Stimulated activated CD8-positive, alpha-beta memory T cell treated with anti-CD3 and anti-CD28 coated beads, Interleukin-7, amount 100 ng/mL, for 4 hours (primary cell): Measurements from ENCODE around the gene CSTF3.
"Not testable (repeated sequence)": the region's sequence is repeated elsewhere in the genome, so short reads cannot be mapped to it uniquely, and the experiment has no call there.

Experiments
- DNase-seq, 2 donors: peaks; one replicate each; pipeline ENCODE4 v3.0.0-alpha.2; 2020; ENCODE audit warnings: low read depth in 2 of 2

Gene CSTF3

DNA sequence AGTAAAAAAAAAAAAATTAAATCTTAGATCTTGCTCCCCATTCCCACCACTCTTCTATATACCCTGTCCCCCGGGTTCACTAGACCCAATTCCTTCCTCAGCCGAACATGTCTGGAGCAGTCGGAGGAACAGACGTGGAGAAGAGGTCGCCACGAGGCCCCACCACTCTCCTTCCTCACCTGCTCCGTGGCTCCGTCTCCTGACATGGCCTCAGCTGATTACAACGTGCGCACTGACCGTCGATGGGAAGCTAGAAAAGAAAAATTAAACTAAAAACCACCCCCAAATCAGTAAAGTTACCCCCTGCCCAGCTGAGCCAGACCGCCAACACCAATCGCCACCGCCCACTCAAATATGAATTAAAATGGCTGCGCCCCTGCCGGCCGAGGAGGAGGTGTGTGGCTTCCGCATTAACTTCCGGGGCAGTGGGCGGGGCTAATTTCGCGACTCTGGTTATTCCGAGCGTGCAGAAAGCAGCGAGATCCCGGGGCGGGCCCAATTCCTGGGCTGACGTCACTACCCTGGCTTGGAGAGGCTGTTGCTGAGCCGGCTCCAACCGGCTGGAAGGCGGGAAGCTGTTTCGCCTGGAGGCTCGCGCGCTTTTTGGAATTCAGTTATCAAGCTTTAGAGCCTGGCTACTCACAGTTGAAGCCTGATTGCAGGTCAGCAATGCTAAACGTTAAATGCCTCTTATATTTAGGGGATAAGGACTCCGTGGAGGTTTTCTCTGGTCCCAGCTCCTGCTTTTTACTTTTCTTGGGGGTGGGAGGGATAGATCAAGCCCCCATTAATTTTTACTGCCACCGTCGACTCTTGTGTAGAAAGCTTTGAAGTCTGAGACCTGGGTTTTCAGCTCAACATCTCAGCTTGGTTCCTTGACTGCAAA lies at the start of gene CSTF3:
CSTF3 (minus strand) TSS at position 361 of the 886 bp plus-strand sequence; CDS start at position 206, 155 bp downstream.
- peak; percentile 92 to 93 for DNase-seq

DNA sequence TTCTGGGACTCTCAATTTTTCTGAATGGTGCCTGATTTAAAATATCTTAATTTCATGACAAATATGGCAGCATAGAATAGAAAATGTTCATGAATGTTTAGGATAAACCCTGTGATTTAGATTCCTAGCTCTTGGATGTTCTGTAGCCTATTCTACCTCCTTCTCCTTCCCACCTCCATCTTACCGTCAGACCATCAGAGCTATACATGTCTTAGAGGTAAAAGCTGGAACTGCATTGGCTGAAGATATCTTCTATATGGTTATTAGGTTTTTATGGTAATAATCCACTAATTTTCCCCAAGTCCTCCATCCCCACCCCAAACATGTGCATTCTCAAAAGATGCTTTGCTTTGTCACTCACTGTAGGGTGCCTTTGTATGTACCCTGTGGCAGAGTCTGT lies 46.9 kb upstream of the CSTF3 start:
- DNase-seq, result no peak

DNA sequence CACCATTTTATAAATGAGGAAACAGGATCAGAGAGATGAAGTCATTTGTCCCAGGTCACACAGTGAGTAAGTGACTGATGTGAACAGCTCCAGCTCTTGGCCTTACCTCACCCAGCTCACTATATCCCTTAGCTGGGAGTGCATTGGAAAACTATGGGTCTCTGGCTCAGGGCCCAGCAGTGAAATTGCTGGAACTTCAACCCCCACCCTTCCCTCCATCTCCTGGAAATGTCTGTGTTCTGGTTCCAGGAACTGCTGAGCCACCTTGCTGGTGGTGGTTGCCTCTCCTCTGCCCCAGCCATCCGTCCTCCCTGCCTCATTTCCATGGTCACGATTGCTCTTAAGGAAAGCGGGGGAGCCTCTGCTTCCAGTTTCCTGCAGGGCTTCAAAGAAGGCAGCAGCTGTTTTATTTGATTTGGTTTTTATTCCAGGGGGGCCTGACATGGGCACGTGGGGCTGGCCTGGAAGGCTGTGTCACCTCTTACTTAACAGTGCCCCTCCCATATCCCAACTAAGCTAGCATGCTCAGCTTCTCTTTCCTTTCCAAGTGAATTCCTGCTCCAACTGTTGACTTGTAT lies 46.2 kb upstream of the CSTF3 start:
- DNase-seq, result no peak

DNA sequence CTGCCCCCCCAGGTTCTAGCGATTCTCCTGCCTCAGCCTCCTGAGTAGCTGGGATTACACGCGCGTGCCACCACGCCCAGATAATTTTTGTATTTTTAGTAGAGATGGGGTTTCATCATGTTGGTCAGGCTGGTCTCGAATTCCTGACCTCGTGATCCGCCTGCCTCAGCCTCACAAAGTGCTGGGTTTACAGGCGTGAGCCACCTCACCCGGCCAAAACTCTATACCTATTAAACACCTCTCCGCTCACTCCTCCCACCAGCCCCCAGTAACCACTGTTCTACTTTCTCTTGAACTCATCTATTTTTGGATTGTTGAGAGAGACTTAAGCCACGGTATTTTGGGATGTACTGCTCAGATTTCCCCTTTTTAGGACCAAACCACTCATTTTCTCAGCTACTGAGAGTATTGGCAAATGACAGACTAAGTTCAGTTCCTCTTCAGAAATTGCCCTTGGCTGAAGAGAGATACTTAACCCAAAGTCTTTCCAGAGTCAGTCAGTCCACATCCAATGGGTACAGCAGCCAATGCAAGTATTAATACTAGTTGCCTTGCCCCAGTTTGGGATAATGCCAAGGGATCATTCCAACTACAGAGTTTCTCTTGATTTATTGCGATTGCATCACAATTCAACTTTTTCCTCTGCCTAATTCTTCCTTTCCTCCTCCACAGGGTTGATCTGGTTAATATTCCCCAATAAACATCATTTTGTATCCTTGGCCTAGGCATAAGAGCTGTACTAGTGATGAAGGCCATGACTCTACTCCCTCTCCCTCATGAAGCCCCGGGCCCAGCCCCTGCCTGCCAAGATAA lies 36.8 kb upstream of the CSTF3 start:
- DNase-seq, result no peak

DNA sequence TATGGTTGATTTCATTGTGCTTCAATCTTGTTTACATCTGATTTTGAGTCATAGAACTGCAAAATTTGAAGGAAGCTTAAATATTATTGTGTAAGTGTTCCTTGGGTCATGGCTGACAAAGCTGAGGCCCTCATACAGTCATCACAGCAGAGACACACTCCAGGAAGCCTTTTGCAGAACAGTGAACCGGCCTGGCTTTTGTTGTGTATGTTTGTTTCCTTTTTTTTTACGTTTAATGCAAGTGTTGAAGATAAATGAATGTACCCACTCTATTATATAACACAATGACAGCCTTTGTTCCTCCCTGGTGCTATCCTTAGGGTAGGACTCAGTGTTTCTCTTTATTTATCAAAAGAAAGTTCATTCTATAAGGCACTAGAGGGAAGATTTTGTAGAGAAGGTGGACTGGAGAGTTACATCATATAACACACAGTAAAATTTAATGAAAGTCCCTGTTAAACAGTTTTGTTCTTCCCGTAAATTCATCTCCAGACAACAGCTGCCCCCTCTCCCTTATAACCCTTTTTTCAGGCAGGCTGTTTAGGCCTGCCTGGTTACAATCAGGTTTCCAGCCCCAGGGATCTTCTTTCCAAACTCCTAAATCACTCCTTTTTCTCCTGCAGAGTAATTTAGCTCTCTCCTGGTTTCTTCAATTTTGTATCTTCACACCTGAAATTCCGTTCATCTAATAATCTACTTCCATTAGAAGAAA lies 34.3 kb upstream of the CSTF3 start:
- no peak for DNase-seq

DNA sequence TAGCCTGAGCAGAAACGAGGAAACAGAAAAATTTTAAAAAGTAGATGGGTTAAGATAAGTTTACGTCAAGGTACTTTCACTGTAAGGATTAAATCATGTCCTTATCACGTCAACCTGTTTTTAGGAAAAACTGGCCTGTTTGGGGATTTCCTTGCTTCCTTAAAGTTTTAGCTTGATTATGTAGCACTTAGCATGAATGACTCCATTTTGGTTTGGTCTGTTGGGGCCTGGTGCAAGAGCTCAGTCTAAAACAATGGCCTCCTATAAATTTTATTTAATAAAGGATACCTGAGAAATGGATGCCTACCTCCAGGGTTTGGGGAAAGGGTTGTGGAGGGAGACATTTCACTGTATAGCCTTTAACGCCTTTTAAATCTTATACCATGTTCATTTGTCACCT lies 33.2 kb upstream of the CSTF3 start:
- DNase-seq, result no peak

DNA sequence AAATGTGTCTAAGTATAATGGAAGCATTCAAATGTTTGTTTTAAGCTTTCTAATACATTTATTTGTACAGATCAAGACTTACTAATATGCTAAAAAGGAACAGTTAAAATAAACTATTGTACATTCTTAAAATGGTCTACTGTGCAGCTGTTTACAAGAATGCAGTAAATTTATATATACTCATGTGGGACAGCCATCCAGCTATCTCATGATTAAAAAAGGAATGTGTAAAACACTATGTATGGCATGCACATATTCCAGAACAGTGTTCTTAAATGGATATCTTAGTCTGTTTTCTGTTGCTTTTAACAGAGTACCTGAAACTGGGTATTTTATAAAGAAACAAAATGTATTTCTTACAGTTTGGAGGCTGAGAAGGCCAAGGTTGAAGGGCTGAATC lies 30.2 kb upstream of the CSTF3 start:
- DNase-seq, result no peak

DNA sequence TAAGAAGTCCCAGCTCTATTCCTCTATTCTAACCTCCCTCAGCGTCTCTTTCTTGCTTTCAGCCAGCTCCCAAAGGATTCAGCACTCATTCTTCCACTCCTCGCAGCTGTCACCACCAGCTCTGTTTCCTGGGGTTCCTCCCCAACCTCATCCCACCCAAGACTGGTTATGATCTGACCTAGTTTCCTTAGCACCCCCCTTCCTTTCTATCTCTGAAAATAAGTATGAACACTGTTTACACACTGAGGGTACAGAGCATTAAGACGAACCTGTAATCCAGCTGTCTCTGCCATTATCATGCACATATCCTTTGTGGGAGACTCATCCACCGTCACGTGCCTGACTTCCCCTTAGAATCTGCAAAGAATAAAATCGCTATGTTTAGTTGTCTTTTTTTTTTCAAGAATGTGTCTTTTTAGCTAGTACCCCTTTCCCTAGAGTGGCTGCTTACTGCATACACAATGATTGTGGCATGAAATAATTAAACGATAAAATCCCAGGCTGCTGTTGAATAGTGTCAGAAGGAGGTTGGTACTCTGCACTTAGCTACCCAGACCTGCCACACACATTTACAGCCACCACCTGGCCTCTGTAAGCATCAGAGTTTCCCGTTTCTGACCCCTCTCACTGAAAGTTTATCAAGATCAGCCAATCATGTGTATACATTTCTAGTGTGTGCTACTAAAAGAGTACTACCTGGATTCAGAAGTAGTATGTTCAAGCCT lies 26.9 kb upstream of the CSTF3 start:
- no peak for DNase-seq

DNA sequence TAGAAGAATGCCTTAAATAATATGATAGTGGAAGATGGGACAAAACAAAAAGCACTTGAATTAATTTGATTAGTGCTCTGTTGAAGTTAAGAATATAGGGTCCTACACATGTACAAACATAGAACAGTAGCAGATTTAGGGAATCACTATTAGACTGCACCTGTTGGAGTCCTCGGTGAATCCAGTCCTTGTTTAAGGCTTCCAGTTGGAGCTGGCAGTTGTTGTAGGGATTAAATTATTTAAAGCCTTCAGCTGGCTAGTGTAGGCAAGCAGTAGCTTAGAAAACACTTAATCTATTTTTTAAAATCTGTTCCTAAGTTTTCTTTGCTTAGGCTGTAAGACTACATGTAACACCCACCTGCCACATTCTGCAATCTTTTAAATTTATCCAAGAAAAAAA lies 24.5 kb upstream of the CSTF3 start:
- no peak for DNase-seq

DNA sequence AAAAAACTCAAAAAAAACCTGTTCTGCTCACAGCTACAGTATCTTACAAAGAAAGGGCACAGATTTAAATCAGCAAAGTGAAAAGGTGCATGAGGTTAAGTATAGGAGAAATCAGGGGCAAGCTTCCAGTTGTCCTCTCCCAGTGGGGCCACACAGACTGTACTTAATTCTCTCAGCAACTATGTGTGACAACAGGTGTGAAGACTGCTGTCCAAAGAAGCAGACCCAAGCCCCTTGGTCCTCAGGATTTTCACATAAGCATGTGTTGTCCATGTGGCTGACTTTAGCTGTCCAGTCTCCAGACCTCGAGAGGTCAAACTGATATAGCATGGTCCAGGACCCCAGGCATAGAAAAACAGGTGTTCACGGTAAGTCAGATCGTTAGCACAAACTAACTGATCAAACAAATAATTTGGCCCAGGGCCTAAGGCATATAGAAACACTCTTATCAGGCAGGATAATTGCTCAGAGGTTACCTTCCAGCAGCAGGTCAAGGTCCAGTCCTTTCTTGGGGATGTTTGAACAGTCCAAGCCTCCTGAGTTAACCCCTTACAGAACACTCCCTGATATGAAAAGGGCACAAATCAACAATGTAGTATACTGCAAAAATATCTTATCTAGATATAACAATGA lies 21.1 kb upstream of the CSTF3 start:
- DNase-seq, result no peak

DNA sequence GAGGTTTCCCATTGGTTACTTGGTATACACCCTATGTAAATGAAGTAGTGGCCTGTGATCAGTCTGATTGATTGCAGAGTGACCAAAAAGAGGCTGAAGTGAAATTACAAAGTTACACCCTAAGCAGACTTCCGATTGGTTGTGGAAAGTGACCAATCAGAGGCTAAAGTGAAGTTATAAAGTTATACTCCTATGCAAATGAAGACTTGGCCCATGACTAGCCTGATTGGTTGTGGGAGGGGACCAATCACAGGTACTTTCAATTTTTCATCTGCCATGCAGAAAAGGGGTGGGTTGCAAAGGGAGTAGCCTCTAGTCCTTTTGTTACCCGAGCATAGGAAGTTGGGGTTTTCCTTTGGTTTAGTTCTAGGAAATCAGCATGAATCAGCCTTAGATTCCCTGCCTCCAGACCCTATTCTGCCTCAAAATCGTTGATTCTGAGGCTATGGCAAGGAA lies 18.1 kb upstream of the CSTF3 start:
- DNase-seq, result no peak

DNA sequence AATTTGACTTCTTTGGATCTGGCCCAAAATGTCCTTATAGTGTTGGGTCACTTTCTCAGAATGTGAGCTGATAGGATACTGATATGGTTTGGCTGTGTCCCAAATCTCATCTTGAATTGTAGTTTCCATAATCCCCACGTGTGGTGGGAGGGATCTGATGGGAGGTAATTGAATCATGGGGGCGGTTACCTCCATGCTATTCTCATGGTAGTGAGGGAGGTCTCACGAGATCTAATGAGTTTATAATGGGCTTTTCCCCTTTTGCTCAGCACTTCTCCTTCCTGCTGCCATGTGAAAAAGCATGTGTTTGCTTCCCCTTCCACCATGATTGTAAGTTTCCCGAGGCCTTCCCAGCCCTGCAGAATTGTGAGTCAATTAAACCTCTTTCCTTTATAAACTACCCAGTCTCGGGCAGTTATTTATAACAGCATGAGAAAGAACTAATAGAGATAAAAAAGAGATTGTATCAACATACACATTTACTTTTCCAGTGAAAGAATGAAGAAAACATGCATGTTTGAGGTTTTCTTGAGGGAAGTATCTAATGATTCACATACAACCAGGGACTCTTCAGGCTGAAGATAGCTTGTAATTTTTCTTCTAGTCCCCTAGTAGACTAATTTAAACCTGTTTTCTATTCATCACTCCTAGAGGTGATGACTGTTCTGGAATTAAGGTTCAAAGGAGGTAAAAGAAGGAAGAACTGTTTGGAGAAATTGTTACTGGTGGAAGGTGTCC lies 17.3 kb upstream of the CSTF3 start:
- DNase-seq, result no peak

DNA sequence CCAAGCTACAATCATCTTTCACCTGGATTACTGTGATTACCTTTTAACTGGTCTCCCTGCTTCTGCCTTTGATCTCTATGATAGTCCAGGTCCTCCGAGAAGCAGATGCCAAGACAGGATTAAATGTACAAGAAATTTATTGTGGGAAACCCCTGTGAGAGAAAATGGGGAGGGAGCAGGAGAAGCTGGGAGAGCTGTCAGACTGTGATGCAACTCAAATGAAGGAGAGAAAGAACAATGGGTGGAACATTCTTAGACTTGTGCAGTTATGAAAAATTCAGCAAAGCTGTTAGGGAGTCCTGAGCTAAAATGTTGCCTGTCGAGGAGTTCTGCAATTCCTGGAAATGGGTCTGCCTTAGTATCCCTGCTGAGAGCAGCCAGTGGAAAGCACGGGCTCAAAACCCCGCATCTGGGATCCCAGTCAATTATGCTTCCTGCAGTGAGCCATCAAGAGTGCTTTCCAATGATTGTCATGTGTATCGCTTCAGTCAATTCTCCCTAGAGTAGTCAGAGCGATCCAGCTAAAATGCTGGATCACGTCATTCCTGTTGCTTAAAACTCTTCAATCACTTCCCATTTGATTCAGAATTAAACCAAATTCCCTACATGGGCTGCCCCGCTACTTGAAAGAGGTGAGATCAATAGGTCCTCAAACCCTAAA lies 16.5 kb upstream of the CSTF3 start:
- no peak for DNase-seq

DNA sequence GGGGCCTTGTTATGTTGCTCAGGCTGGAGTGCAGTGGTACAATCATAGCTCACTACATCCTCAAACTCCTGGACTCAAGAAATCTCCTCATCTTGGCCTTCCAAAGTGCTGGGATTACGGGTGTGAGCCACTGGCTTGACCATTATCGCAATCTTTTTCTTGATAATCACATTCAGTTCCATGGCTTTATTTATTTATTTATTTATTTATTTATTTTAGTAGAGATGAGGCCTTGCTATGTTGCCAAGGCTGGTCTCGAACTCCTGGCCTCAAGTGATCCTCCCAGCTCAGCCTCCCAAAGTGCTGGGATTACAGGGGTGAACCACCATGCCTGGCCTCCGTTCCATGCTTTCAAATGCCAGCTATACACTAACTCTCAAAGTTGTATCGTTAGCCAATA lies 15.5 kb upstream of the CSTF3 start:
- DNase-seq, result not testable (repeated sequence)

DNA sequence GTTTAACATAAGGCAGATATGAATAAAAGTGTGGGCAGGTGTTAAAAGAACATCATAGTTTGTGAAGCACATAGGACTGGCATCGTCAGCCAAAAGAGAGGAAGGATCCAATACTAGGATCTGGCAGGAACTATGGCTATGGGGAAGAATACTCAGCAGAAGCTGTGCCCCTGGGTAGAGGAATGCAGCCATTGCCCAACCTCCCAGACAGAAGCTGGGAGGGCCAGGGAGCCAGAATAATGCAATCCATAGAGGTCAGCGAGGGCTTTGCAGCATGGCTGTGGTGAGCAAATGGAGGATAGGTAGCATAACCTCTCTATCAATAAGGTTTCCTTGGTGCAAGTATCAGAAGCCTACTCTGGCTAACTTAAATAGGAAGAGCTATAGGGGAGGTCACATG lies 11.7 kb upstream of the CSTF3 start:
- DNase-seq, result no peak

DNA sequence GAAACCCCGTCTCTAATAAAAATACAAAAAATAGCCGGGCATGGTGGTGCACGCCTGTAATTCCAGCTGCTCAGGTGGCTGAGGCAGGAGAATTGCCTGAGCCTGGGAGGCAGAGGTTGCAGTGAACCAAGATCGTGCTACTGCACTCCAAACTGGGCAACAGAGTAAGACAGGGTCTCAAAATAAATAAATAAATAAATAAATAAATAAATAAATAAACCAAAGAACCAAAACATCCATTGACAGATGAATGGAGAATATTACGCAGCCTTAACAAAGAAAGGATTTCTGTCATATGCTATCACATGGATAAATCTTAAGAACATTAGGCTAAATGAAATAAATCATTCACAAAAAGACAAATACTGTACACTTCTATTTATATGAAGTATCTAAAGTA lies 11.1 kb upstream of the CSTF3 start:
- no peak for DNase-seq

DNA sequence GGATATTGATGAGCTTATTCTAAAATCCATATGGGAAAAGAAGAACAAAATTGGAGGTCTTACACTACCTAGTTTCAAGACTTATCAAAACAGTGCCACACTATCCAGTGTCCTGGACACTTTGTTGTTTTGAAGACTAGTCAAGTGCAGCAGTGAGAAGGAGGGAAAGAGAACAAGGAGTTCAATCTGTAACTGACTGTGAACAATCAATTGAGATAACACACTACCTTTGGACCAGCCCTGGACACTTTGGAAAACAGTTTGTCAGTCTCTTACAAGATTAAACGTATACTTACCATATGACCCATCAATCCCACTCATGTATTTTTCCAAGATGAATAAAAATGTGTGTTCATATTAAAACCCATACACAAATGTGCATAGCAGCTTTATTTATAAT lies 10.0 kb upstream of the CSTF3 start:
- DNase-seq, result no peak

DNA sequence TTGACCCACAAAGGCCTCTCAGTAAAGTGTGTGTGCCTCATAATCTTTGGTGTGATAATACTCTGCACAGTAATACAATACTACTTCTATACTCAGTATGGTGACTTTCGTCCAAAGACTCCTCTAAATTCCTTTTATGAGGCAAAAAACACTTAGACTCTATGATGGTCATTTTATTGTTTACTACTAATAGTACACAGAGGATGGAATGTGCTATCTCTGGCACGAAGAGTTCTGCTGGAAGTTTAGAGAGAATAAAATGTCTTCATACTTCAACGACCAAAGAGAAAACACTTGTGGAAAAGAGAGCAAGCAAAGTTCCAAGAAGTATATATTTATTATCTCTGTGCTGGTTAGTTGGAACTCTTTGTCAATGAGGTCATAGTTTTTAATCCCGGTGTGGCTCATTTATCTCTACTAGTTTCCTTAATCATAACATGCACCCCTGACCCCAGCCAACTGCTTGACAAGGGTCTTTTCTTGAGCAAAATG lies 7.5 kb upstream of the CSTF3 start:
- DNase-seq, result no peak

DNA sequence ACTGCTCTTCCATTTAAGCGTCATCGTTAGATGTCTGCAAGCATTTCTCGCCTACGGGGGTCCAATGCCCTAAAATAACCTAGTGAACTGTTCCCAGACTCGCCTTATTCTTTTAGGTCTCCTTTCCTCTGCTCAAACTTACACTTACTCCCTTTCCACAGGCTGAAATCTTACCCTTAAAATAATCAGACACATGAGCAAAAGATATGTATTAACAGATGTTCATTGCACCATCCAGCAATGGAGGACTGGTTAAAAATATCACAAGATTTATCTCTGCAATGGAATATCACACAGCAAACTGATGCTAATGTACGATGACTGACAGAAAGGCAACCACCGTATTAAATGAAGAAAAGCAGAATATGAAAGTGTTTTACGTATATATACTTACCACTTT lies 1.6 kb upstream of the CSTF3 start:
- no peak for DNase-seq
